Colon (tissue), 2 donors: ENCODE measurements around the gene C5orf34.
"Not testable (repeated sequence)": the region's sequence is repeated elsewhere in the genome, so short reads cannot be mapped to it uniquely, and the experiment has no call there.

Experiments
- FAIRE-seq: peaks from 2 replicates; lab custom pipeline; 2012; peaks lifted over from hg19 to GRCh38; lab: Jason Lieb, UNC
- donor health status: control.
- donor health status: control.

C5orf34 gene

DNA sequence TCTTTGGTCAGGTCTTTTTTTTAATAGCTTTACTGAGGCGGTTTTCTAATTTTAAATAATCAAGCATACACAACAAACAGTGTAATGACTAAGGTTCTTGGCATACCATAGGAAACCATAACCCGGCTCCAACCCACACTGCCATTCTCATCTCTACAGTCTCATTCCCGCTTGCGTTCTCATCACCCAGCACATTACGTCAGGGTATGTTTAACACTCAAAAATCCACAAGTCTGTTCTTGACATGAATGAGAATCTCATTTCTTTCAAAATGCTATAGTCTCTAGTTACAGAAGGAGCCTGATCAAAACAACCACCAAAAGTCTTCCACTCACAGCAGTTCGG is 505 bp downstream of the C5orf34 start:
- FAIRE-seq, result no peak

DNA sequence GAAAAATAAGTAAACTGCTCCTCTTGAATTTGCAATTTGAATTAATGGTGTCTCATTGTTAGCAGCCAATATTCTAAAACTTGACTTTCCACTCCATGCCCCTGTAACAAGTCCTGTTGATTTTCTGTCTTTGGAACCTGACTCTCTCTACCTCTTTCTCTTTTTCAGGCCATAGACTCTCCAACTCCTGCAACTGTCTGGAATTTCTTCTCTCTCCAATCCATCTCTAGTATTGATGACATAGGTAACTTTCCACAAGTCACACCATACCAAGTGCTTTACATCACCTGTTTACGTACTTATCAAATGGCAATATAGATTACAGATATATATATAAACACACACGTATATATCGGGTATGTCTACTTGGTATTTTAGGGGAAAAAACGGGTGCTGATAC is 923 bp downstream of the C5orf34 start:
- FAIRE-seq, result no peak

GRCh38 chr5:43511062-43511461 is 3.9 kb downstream of the C5orf34 start:
- not testable (repeated sequence) for FAIRE-seq

GRCh38 chr5:43498581-43498980 is 16.4 kb downstream of the C5orf34 start:
- no peak for FAIRE-seq

DNA sequence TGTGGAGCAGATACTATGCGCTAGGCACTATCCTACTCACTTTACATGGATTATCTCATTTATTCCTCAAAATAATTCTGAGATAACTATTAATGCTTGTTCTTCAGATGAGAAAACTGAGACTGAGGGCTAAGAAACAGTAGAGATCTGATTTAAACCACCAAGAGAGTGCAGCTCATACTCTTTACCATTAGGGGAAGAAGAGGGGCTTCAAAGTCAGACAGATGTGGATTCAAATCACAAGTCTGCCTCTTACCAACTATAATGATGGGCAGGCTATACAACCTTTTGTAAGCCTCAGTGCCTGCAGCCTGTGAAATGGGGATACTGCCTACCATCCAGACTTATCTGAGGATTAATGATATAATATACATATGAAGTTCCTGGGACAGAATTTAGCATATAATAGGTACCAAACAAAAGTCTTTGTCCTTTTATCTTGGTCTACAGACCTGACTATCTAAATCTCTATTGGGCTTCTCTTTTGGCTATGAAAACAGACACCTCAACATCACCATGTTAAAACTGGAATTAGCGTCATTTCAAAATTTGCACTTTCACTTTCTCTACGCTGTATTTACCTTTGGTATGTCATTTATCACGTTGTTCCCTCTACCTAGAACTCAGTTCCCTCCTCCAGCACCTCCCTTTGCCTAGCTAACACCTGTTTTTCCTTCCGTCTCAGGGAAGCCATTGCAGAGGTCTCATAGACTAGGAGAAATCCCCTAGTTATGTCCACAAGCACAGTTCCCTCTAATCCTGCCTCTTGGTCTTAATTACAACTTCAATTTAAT is 17.4 kb downstream of the C5orf34 start:
- FAIRE-seq, result no peak

- FAIRE-seq, result no peak
Measured at GRCh38 chr5:43491326-43491725, 23.6 kb downstream of the C5orf34 start.

GRCh38 chr5:43486353-43486752 is 28.6 kb downstream of the C5orf34 start:
- no peak for FAIRE-seq

- no peak for FAIRE-seq
Measured at GRCh38 chr5:43485406-43485805, 29.5 kb downstream of the C5orf34 start.

- FAIRE-seq, result no peak
Measured at GRCh38 chr5:43484106-43484849, 30.7 kb downstream of the C5orf34 start.

GRCh38 chr5:43483298-43484105 is 31.4 kb downstream of the C5orf34 start, which contains the start of gene TMEM267:
TSS of gene TMEM267 (minus strand) at chr5:43483865. CDS start at chr5:43453969, 29,896 bp downstream.
- FAIRE-seq, result no peak

DNA sequence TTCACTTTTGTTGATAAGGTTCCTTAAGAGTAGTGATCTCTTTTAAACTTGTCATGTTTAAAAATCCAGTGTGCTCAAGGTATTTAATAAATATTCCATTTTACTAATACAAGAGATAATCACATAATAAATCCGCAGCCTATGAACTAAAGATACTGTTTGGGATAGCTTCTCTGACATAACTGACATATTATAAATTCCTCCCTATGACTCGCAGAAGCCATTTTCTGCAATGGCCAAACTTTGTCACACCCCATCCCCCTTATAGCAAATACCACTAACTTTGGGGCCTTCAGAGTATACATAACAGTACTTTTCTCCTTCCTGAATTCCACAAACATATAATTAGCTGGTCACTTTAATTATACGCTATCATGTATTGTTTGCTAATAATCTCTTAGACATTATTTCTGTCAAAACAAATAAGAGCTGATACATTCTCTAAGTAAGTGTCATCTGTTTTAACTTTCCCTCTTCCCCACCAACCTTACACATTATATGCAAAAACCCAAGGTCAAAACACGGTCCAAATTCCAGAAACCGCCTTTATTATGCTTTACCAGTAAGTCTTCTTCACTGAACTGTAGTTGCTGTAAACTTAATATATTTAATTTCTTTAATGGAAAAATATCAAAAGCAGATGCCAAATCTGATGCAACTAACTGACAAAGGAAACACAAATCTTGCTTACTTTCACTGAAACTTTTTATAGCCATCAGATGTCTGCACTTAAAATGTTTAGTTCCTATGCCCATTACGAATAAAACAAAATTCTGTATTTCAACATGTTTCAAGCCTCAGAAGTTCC is 32.3 kb downstream of the C5orf34 start:
- no peak for FAIRE-seq

GRCh38 chr5:43469671-43470391 is 45.1 kb downstream of the C5orf34 start:
- FAIRE-seq, result no peak

GRCh38 chr5:43467100-43467499 is 47.8 kb downstream of the C5orf34 start:
- FAIRE-seq, result no peak

DNA sequence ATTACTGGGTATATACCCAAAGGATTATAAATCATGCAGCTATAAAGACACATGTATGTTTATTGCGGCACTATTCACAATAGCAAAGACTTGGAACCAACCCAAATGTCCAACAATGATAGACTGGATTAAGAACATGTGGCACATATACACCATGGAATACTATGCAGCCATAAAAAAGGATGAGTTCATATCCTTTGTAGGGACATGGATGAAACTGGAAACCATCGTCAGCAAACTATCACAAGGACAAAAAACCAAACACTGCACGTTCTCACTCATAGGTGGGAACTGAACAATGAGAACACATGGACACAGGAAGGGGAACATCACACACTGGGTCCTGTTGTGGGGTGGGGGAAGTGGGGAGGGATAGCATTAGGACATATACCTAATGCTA is 49.5 kb downstream of the C5orf34 start:
- FAIRE-seq, result not testable (repeated sequence)

- FAIRE-seq, result no peak
Measured at GRCh38 chr5:43461066-43461465, 53.9 kb downstream of the C5orf34 start.

DNA sequence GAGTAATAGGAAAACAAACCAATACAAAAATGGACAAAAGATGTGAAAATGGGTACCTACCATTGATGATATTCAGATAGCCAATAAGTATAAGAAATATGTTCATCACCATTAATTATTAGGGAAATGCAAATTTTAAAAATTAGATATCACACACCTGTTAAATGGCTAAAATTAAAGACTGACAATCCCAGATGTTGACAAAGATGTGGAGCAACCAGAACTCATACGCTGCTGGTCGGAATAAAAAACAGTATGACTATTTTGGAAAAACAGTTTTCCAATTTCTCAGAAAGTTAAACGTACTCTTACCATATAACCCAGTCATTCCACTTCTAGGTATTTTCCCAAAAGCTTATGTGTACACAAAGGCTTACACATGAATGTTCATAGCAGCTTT is 58.4 kb downstream of the C5orf34 start:
- FAIRE-seq, result no peak

GRCh38 chr5:43441575-43441974 is 73.4 kb downstream of the C5orf34 start:
- not testable (repeated sequence) for FAIRE-seq

- FAIRE-seq, result no peak
Measured at GRCh38 chr5:43437062-43437660, 77.8 kb downstream of the C5orf34 start.
